GM19238 (cell line): Measurements from ENCODE around the gene RPH3AL.
"Not testable (repeated sequence)": the region's sequence is repeated elsewhere in the genome, so short reads cannot be mapped to it uniquely, and the experiment has no call there.

Source experiments
- DNase-seq: peaks from one replicate; pipeline ENCODE4 v3.0.0; 2011; ENCODE audit warnings: low spot score; ENCODE audit not compliant: insufficient read length

The RPH3AL gene

GRCh38 chr17:226108-227077 lies 126.2 kb downstream of the RPH3AL start:
- no peak for DNase-seq

- DNase-seq, result no peak
These were observed 127.1 kb downstream of the RPH3AL start for GRCh38 chr17:225551-225950.

- DNase-seq, result not testable (repeated sequence)
These were observed 128.0 kb downstream of the RPH3AL start for GRCh38 chr17:224576-224975.

GRCh38 chr17:223723-224471 lies 128.7 kb downstream of the RPH3AL start:
- no peak for DNase-seq

DNA sequence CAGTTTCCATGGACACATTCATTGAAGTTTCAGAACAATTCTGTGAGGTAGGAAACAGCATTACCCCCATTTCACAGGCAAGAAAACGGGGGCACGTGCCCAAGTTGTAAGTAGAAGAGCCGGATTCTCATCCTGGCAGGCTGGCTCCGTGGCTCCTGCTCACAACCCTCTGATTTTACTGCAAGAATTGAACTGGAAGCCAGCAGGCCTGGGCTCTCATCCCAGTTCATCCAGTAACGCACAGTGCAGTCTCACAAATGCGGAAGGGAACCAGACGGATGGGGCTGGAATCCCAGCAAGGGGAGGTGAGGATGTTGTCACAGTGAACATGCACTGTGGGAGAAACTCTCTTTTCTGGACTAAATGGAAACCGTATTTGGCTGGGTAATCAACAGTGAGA lies 130.4 kb downstream of the RPH3AL start:
- DNase-seq, result no peak

DNA sequence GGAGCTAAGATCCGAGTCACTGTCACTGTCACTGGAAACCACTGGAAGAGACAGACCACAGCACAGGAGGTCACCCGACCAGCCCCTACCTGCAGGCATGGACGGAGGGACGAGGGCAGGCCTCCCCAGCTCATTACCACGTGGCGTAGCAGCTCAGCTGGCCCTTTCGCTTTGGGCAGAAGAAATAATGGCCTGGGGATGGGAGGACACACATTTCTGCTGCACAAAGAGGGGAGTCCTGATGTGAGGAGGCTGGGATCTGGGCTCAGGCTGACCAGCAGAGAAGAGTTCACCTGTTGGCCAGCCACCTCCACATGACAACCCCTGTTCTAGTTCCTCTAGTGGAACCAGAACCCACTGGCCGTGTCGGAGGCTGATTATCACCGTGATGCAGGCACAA lies 132.9 kb downstream of the RPH3AL start:
- no peak for DNase-seq

DNA sequence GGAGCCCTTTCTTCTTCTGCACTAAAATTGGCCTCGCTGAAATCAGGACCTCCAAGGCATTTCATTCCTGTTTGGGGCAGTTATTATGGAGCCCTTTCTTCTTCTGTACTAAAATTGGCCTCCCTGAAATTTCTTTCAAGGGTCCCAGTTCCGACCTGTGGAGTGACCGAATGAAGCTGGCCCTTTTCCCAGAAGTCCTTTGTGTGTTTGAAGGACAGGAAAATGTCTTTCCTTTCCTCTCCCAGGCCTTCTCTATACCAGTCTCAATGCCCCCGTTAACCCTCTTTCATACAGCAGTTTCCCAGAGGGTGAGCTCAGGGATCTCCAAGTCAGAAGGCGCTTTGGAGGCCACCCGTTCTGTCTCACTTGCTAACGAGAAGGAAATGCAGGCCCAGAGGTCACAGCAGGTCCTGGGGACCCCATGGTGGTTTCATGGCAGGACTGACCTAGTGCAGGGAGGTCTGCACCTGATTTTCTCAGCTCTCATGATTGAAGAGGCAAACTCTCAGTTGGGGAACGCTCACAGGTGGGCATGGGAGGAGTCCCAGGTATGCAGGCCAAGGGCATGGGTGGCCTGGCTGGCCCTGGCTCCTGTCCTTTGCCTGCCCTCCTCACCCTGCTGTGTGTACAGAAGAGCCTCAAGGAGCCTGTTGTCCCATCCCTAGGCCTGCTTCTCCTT lies 134.0 kb downstream of the RPH3AL start:
- no peak for DNase-seq

- DNase-seq, result no peak
These were observed 136.0 kb downstream of the RPH3AL start for GRCh38 chr17:216625-217024.

- DNase-seq, result not testable (repeated sequence)
These were observed 136.8 kb downstream of the RPH3AL start for GRCh38 chr17:215563-216478.

GRCh38 chr17:214881-215331 lies 137.7 kb downstream of the RPH3AL start:
- no peak for DNase-seq

GRCh38 chr17:213286-214105 lies 139.1 kb downstream of the RPH3AL start:
- DNase-seq, result no peak

DNA sequence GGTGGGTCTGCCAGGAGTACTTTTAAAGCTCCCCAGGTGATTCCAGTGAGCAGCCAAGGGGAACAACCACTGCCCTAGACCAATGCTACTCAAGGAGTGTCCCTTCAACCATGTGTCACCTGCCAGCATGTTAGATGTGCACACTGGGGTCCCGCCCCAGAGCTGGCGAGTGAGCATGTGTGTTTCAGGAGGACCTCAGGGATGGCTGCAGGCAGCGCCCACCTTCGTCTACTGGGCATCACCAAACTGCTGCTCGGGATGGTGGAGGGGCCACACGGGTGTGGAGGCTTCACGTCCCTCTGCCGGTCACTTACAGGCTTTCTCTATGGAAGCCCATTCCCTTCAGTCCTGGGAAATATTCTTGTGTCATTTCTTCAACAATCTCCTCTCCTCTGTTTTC lies 142.2 kb downstream of the RPH3AL start:
- no peak for DNase-seq

- no peak for DNase-seq
These were observed 144.2 kb downstream of the RPH3AL start for GRCh38 chr17:208429-208828.

- DNase-seq, result no peak
These were observed 144.8 kb downstream of the RPH3AL start for GRCh38 chr17:207775-208174.

GRCh38 chr17:206941-207560 lies 145.6 kb downstream of the RPH3AL start:
- DNase-seq, result no peak

DNA sequence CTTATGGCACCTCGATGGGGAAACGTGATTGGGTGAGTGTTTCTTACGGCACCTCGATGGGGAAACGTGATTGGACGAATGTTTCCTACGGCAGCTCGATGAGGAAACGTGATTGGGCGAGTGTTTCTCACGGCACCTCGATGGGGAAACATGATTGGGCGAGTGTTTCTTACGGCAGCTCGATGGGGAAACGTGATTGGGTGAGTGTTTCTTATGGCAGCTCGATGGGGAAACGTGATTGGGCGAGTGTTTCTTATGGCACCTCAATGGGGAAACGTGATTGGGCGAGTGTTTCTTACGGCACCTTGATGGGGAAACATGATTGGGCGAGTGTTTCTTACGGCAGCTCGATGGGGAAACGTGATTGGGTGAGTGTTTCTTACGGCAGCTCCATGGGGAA lies 146.1 kb downstream of the RPH3AL start:
- not testable (repeated sequence) for DNase-seq

DNA sequence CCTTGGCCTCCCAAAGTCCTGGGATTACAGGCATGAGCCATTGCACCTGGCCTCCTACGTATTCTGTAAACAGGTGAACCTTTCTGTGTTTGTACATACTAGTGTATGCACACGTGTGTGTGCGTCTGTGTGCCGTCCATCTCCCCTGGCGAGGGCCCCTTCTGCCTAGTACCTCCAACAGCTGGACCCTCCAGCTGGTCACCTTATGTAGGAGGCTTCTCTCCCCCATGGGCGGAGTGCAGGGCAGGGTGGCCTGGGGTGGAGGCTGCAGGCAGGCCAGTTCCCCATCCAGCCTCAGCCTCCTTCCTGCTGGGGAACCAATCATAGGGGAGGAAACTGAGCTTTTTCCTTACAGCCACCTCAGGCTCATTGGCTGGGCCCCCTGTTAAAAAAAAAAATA lies 146.8 kb downstream of the RPH3AL start:
- no peak for DNase-seq

GRCh38 chr17:205148-205669 lies 147.4 kb downstream of the RPH3AL start:
- no peak for DNase-seq
